HuH-7.5 (cell line): ENCODE measurements around the gene CNPPD1.
"Not testable (repeated sequence)": the region's sequence is repeated elsewhere in the genome, so short reads cannot be mapped to it uniquely, and the experiment has no call there.

Experiments used
- DNase-seq: peaks from one replicate; pipeline ENCODE4 v3.0.0; 2011; ENCODE audit warnings: low spot score

Gene CNPPD1

DNA sequence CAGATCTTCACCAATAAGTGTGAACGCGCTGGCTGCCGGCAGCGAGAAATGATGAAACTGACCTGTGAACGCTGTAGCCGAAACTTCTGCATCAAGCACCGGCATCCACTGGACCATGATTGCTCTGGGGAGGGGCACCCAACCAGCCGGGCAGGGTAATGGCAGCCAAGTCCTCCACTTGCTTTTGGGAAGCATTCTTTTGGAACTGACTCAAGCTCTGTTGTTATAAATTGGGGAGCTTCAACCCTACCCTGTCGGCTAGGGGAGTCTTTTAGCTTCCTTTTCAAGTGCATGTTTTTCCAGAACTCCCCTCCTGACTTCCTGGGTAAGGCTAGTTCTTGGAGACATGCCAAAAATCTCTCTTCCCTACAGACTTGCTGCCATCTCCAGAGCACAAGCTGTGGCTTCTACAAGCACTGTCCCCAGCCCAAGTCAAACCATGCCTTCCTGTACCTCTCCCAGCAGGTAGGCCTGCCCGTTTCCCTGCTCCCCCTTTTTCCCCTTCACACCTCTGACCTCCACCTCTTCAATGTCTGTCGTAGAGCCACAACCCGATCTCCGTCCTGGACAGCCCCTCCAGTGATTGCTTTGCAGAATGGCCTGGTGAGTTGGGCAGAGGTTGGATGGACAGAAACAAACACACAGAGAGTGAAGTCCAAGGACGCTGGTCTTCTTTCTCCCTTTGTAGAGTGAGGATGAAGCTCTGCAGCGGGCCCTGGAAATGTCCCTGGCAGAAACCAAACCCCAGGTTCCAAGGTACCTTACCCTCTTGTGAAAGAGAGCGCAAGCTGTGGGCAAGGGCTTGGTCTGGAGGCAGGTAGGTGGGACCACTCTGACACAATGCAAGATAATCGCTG is 31.4 kb upstream of the CNPPD1 start:
- no peak for DNase-seq

- no peak for DNase-seq
Observed at GRCh38 chr2:219207134-219207883, 30.6 kb upstream of the CNPPD1 start.

DNA sequence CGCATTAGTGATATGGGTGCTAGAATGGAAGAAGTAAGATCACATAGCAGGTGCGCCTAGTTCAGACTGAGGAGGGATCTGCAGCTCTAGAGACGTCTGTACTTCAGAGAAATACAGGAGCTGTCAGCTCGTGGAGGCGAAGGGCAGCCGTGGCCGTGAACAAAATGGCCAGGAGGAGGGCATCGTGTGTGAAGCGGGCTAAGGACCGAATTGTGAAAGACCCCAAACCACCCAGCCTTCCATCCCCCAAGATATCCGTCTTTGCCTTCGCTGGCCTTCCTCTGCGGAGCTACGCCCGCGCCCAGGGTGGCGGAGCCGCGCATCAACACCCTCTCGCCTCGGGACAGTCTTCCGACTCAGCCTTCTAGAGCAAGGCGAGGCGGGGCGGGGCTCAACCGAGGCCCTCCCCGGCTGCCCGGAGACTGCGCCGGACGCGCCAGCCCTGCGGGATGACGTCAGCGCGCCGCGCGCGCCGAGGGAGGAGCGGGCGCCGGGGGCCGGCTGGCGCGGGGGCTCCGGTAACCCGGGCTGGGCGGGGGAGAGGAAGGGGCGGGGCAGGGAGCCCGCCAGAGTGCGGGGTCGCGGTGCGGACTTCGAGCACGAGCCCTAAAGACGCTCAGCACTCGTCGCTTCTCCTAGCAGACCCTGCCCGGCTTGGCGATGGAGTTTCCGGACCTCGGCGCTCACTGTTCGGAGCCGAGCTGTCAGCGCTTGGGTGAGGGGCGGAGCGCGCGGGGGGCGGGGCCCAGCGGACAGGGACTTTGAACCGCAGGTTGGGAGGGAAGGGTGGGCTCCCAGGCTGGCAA is 29.8 kb upstream of the CNPPD1 start, which contains the start of gene ZFAND2B:
ZFAND2B (plus strand) TSS at position 455 of the 806 bp plus-strand sequence; CDS start at position 661, 206 bp downstream.
- DNase-seq: peak; percentile 93

DNA sequence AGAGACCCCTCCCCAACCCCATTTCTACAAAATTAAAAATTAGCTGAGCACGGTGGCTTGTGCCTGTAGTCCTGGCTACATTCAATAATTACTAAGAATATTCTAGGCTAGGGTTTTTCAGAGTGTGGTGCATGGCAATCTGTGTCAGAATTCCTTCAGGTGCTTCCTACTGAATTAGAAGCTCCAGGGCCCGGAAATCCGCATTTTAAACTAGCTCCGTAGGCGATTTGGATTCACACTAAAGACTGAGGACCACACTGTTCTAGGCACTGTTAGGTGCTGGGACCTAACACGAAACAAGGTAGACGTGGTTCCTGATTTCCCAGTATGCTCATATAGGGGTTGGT is 29.2 kb upstream of the CNPPD1 start:
- DNase-seq: no peak

GRCh38 chr2:219205165-219205538 is 28.4 kb upstream of the CNPPD1 start:
- no peak for DNase-seq

DNA sequence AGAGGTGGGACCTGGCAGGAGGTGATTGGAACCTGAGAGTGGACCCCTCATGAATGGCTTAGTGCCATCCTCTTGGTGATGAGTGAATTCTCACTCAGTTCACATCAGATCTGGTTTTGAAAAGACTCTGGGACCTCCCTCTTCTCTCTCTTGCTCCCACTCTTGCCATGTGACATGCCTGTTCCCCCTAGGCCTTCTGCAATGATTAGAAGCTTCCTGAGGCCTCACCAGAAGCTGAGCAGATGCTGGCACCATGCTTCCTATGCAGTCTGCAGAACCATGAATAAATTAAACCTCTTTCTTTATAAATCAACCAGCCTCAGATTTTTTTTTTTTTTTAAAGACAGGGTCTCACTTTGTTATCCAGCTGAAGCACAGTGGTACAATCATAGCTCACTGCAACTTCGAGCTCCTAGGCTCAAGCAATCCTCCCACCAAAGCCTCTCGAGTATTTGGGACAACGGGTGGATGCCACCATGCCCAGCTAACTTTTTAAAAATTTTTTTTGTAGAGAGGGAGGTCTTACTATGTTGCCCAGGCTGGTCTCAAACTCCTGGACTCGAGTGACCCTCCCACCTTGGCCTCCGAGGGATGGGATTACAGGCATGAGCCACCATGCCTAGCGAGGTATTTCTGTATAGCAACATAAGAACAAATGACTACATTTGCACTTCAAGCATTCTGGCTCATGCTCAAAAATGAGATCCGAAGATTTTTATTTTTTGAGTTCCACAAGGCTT is 27.9 kb upstream of the CNPPD1 start:
- no peak for DNase-seq

GRCh38 chr2:219201331-219201730 is 24.6 kb upstream of the CNPPD1 start:
- DNase-seq: not testable (repeated sequence)

GRCh38 chr2:219200502-219201326 is 24.0 kb upstream of the CNPPD1 start:
- not testable (repeated sequence) for DNase-seq

GRCh38 chr2:219199470-219200211 is 22.9 kb upstream of the CNPPD1 start:
- DNase-seq: no peak

DNA sequence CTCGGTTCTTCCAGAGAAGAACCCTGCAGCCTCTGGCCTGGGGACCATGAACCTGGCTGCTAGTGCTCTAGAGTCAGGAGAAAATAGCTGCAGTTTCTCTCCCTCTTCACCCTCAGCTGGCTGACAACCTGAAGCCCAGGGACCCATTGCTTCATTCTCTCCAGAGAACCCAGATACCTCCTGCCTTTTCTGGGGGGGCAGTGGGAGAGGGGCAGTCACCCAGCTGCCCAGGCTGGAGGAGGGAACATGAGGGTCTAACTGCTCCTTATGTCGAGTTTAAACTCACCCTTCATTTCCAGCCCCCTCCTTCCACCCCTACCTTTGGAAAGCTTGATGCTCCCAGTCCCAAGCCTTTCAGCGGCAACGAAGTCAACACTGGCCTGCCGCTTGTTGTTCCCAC is 22.2 kb upstream of the CNPPD1 start:
- DNase-seq: no peak

DNA sequence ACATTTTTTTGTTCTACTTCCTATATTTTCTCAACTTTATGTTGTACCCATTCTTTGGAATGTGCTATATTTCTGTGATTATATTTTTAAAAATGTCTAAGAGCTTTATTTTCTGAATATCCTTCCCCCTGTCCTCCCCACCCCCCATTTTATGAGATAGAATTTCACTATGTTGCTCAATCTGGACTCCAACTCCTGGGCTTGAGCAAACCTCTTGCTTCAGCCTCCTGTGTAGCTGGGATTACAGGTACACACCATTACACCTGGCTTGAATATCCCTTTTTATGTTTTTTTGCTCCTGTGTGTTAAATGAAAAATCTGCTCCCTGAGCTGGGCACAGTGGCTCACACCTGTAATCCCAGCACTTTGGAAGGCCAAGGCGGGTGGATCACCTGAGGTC is 20.7 kb upstream of the CNPPD1 start:
- DNase-seq: no peak

- DNase-seq: no peak
Observed at GRCh38 chr2:219186754-219187456, 10.2 kb upstream of the CNPPD1 start.

GRCh38 chr2:219184121-219184520 is 7.4 kb upstream of the CNPPD1 start:
- DNase-seq: no peak

DNA sequence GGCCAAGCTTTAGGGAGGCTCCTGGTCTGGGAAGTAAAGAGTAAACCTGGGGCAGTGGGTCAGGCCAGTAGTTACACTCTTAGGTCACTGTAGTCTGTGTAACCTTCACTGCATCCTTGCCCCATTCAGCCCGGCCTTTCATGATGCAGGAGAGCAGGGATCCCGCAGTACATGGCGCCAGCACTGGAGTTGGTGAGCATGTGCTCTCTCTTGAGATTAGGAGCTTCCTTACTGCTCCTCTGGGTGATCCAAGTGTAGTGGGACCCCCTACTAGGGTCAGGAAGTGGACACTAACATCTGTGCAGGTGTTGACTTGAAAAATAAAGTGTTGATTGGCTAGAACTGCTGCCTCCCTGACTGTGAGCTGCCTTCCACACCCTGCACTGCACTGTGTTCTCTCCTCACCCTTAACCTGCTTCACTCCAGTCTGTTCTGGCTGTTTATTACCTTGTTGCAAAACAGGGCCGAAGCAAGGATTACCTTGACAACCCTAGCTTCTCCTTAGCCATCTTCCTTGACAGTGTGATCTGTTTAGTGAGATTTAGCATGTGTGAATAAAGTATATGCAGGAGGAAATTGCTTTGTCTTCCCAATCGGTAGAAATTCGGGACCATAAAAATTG is 6.5 kb upstream of the CNPPD1 start:
- DNase-seq: no peak

DNA sequence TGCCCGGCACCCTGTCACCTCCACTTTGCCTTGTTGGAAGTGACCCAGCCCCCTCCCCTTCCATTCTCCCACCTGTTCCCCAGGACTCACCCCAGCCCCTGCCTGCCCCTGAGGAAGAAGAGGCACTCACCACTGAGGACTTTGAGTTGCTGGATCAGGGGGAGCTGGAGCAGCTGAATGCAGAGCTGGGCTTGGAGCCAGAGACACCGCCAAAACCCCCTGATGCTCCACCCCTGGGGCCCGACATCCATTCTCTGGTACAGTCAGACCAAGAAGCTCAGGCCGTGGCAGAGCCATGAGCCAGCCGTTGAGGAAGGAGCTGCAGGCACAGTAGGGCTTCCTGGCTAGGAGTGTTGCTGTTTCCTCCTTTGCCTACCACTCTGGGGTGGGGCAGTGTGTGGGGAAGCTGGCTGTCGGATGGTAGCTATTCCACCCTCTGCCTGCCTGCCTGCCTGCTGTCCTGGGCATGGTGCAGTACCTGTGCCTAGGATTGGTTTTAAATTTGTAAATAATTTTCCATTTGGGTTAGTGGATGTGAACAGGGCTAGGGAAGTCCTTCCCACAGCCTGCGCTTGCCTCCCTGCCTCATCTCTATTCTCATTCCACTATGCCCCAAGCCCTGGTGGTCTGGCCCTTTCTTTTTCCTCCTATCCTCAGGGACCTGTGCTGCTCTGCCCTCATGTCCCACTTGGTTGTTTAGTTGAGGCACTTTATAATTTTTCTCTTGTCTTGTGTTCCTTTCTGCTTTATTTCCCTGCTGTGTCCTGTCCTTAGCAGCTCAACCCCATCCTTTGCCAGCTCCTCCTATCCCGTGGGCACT is 5.8 kb upstream of the CNPPD1 start:
- no peak for DNase-seq

GRCh38 chr2:219181531-219181930 is 4.8 kb upstream of the CNPPD1 start:
- DNase-seq: no peak

DNA sequence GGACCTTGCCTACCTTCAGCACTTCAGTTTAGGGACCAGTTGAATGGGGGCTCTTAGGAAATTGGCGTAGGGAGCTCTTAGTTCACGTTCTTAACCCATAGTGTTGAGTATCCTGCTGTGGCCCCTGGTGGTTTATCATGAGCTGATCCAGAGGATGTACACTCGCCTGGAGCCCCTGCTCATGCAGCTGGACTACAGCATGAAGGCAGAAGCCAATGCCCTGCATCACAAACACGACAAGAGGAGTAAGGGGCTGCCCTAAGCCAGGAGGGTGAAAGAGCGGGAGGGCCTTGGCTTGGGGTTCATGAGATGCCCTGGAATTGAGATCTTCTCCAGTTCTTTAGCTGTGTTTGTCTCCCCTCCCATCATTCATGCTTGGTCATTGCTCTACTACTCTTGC is 4.2 kb upstream of the CNPPD1 start:
- DNase-seq: no peak
